HepG2 (cell line): Measurements from ENCODE around the gene MRPS7. TPM values are rescaled to one million over a fixed set of nuclear protein-coding genes. Genes with fewer than 3 reads are reported as not detected.

Experiments
- CHD2 ChIP-seq: IDR thresholded peaks from 2 replicates; pipeline ENCODE4 v1.6.1; 2011; ENCODE audit warnings: low read depth, low read length, improper control_type of control experiment
- EED ChIP-seq: sonication (generic); formaldehyde crosslinking; IDR thresholded peaks from 2 replicates; pipeline ENCODE4 v1.5.0; 2020; ENCODE audit warnings: mild to moderate bottlenecking, missing genetic modification reagents
- ERF ChIP-seq: IDR thresholded peaks from 2 replicates; pipeline ENCODE4 v1.6.1; 2018; ENCODE audit warnings: missing biosample characterization, missing genetic modification reagents
- HNRNPH1 ChIP-seq: fragments of 200-400 bp; formaldehyde crosslinking; optimal IDR thresholded peaks from 2 replicates; pipeline ENCODE3; 2017; ENCODE audit warnings: mild to moderate bottlenecking, low read depth, low read length
- IKZF4 ChIP-seq: sonication (generic); formaldehyde crosslinking; IDR thresholded peaks from 2 replicates; pipeline ENCODE4 v1.5.1; 2020; ENCODE audit warnings: borderline replicate concordance, mild to moderate bottlenecking, low read depth, missing genetic modification reagents; ENCODE audit errors: not compliant biosample characterization
- JARID2 ChIP-seq: sonication (generic); formaldehyde crosslinking; IDR thresholded peaks from 2 replicates; pipeline ENCODE4 v1.8.1; 2023; ENCODE audit warnings: missing genetic modification reagents, inconsistent platforms; ENCODE audit not compliant: insufficient replicate concordance
- RFX3 ChIP-seq: IDR thresholded peaks from 2 replicates; pipeline ENCODE4 v1.6.1; 2016; ENCODE audit warnings: missing biosample characterization, missing genetic modification reagents
- RORA ChIP-seq: sonication (generic); formaldehyde crosslinking; IDR thresholded peaks from 2 replicates; pipeline ENCODE4 v1.5.0; 2020; ENCODE audit warnings: mild to moderate bottlenecking, missing genetic modification reagents, moderate library complexity
- SALL1 ChIP-seq: sonication (generic); formaldehyde crosslinking; IDR thresholded peaks from 2 replicates; pipeline ENCODE4 v1.8.0; 2022; ENCODE audit warnings: mild to moderate bottlenecking, missing genetic modification reagents
- SPEN ChIP-seq: sonication (generic); formaldehyde crosslinking; IDR thresholded peaks from 2 replicates; pipeline ENCODE4 v1.5.1; 2020; ENCODE audit warnings: low read depth, mild to moderate bottlenecking, missing genetic modification reagents
- ZNF232 ChIP-seq: sonication (generic); formaldehyde crosslinking; IDR thresholded peaks from 2 replicates; pipeline ENCODE4 v1.4.0; 2020; ENCODE audit warnings: missing genetic modification reagents, borderline replicate concordance
- ZNF335 ChIP-seq: sonication (generic); formaldehyde crosslinking; IDR thresholded peaks from 2 replicates; pipeline ENCODE4 v1.4.0; 2020; ENCODE audit warnings: missing genetic modification reagents
- ZNF556 ChIP-seq: sonication (generic); formaldehyde crosslinking; IDR thresholded peaks from 2 replicates; pipeline ENCODE4 v1.4.0; 2020; ENCODE audit warnings: mild to moderate bottlenecking, missing genetic modification reagents, borderline replicate concordance
- ZNF660 ChIP-seq: sonication (generic); formaldehyde crosslinking; IDR thresholded peaks from 2 replicates; pipeline ENCODE4 v1.5.1; 2020; ENCODE audit warnings: mild to moderate bottlenecking, low read depth, missing genetic modification reagents, borderline replicate concordance
- ZNF775 ChIP-seq: sonication (generic); formaldehyde crosslinking; IDR thresholded peaks from 2 replicates; pipeline ENCODE4 v1.4.0; 2020; ENCODE audit warnings: missing genetic modification reagents, mild to moderate bottlenecking, moderate library complexity, borderline replicate concordance
- polyA plus RNA-seq, 8 experiments: library from polyadenylated mRNA; depleted of rRNA in 3 of 8; stranded (reverse) in 7 of 8; unstranded in 1 of 8; fragments of >200 nt; fragmentation: Illumina TruSeq in 4 of 8; extraction: Trizol in 4 of 8; gene quantifications; 2 replicates each; pipeline versions ENCODE4 v1.2.1 to v1.2.3, GENCODE V29; 2011 to 2016; ENCODE audit warnings: low read depth in 4 of 8, missing spikeins in 1 of 8, mixed read lengths in 1 of 8; ENCODE audit not compliant: insufficient read depth in 1 of 8
- total RNA-seq, 5 experiments: library from RNA; depleted of rRNA; stranded (reverse); fragments of >200 nt; fragmentation: Illumina TruSeq; extraction: Trizol; gene quantifications; 2 replicates each; pipeline ENCODE4 v1.2.3, GENCODE V29; 2016; ENCODE audit warnings: low read depth in 1 of 5
- TF ChIP-seq, protein P1 (sequence below): sonication (generic); formaldehyde crosslinking; IDR thresholded peaks from 2 replicates; pipeline ENCODE4 v1.4.0; 2020; ENCODE audit warnings: mild to moderate bottlenecking, missing genetic modification reagents
- TF ChIP-seq, protein P2 (sequence below): sonication (generic); formaldehyde crosslinking; IDR thresholded peaks from 2 replicates; pipeline ENCODE4 v1.8.0; 2022; ENCODE audit warnings: mild to moderate bottlenecking, missing genetic modification reagents; ENCODE audit not compliant: insufficient replicate concordance
- TF ChIP-seq, protein P3 (sequence below): sonication (generic); formaldehyde crosslinking; IDR thresholded peaks from 2 replicates; pipeline ENCODE4 v1.4.0; 2020; ENCODE audit warnings: mild to moderate bottlenecking, missing genetic modification reagents
- TF ChIP-seq, protein P4 (sequence below): fragments of 450-650 bp; IDR thresholded peaks from 2 replicates; pipeline ENCODE4 v1.6.1; 2017; ENCODE audit warnings: mild to moderate bottlenecking
- TF ChIP-seq, protein P5 (sequence below): IDR thresholded peaks from 2 replicates; pipeline ENCODE4 v1.6.1; 2016; ENCODE audit warnings: control low read depth
- TF ChIP-seq, protein P6 (sequence below): sonication (generic); formaldehyde crosslinking; IDR thresholded peaks from 2 replicates; pipeline ENCODE4 v1.5.0; 2020; ENCODE audit warnings: missing genetic modification reagents

Gene MRPS7
- total and polyA plus RNA-seq, 2 of the 13 experiments (the other 11 are each of a cell fraction or from before 2014, with no cell fraction given) = 97.0 to 162 TPM

DNA sequence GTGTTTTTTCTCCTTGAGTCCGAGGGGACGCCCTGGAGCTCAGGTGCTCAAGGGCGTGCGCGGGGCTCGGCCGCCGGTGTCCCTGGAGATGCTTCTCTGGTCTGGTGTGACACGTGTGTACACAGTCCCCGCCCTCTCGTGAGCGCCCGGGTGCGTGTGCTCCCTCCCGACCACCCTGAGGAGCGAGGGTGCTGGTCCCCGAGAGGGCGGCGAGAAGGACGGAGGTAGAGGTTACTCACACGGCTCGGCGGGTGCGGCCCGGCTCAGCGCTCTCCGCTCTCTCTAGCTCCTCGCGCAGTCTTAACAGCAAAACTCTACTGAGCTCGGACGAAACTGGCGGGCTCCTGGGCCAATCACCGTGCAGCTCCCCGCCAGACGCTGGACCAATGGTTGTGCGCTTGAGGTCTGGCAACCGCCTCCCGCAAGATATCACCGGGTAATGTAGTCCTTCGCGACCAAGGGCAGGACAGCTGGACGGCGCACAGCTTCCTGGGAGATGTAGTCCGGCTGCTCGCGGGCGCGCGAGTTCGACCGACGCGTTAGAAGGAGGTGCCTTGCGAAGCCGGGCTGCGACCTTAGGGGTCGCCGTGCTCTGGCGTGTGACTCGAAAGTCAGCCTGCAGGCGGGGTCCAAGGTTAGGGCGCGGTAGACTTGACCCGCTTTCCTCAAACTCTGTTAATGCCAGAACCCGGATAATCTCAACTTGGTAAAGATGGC, 27.6 kb downstream of the MRPS7 start, which contains the start of gene SLC25A19 (continued):
- TF ChIP-seq, protein P1, sequence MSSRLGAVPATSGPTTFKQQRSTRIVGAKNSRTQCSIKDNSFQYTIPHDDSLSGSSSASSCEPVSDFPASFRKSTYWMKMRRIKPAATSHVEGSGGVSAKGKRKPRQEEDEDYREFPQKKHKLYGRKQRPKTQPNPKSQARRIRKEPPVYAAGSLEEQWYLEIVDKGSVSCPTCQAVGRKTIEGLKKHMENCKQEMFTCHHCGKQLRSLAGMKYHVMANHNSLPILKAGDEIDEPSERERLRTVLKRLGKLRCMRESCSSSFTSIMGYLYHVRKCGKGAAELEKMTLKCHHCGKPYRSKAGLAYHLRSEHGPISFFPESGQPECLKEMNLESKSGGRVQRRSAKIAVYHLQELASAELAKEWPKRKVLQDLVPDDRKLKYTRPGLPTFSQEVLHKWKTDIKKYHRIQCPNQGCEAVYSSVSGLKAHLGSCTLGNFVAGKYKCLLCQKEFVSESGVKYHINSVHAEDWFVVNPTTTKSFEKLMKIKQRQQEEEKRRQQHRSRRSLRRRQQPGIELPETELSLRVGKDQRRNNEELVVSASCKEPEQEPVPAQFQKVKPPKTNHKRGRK (CRISPR knock-in tag) = no peak
- peak; percentile 60; the same call in 1 of the 2 replicates for TF ChIP-seq EED (CRISPR knock-in tag)
- TF ChIP-seq ERF (CRISPR knock-in tag) = peak; percentile 95
- peak; percentile 60; the same call in 1 of the 2 replicates for TF ChIP-seq ZNF232
- TF ChIP-seq, protein P2, sequence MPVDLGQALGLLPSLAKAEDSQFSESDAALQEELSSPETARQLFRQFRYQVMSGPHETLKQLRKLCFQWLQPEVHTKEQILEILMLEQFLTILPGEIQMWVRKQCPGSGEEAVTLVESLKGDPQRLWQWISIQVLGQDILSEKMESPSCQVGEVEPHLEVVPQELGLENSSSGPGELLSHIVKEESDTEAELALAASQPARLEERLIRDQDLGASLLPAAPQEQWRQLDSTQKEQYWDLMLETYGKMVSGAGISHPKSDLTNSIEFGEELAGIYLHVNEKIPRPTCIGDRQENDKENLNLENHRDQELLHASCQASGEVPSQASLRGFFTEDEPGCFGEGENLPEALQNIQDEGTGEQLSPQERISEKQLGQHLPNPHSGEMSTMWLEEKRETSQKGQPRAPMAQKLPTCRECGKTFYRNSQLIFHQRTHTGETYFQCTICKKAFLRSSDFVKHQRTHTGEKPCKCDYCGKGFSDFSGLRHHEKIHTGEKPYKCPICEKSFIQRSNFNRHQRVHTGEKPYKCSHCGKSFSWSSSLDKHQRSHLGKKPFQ (CRISPR knock-in tag) = no peak
- TF ChIP-seq ZNF660 (CRISPR knock-in tag) = no peak
- TF ChIP-seq ZNF335 (CRISPR knock-in tag) = peak; percentile 98
- no peak for TF ChIP-seq ZNF775
- TF ChIP-seq, protein P3, sequence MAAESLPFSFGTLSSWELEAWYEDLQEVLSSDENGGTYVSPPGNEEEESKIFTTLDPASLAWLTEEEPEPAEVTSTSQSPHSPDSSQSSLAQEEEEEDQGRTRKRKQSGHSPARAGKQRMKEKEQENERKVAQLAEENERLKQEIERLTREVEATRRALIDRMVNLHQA (CRISPR knock-in tag) = no peak
- TF ChIP-seq, protein P4, sequence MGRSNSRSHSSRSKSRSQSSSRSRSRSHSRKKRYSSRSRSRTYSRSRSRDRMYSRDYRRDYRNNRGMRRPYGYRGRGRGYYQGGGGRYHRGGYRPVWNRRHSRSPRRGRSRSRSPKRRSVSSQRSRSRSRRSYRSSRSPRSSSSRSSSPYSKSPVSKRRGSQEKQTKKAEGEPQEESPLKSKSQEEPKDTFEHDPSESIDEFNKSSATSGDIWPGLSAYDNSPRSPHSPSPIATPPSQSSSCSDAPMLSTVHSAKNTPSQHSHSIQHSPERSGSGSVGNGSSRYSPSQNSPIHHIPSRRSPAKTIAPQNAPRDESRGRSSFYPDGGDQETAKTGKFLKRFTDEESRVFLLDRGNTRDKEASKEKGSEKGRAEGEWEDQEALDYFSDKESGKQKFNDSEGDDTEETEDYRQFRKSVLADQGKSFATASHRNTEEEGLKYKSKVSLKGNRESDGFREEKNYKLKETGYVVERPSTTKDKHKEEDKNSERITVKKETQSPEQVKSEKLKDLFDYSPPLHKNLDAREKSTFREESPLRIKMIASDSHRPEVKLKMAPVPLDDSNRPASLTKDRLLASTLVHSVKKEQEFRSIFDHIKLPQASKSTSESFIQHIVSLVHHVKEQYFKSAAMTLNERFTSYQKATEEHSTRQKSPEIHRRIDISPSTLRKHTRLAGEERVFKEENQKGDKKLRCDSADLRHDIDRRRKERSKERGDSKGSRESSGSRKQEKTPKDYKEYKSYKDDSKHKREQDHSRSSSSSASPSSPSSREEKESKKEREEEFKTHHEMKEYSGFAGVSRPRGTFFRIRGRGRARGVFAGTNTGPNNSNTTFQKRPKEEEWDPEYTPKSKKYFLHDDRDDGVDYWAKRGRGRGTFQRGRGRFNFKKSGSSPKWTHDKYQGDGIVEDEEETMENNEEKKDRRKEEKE = no peak
- no peak for TF ChIP-seq RORA
- TF ChIP-seq CHD2 = peak; percentile 80
- TF ChIP-seq, protein P5, sequence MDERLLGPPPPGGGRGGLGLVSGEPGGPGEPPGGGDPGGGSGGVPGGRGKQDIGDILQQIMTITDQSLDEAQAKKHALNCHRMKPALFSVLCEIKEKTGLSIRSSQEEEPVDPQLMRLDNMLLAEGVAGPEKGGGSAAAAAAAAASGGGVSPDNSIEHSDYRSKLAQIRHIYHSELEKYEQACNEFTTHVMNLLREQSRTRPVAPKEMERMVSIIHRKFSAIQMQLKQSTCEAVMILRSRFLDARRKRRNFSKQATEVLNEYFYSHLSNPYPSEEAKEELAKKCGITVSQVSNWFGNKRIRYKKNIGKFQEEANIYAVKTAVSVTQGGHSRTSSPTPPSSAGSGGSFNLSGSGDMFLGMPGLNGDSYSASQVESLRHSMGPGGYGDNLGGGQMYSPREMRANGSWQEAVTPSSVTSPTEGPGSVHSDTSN (CRISPR knock-in tag) = peak; percentile 96
- TF ChIP-seq SALL1 (CRISPR knock-in tag) = peak; percentile 91; the same call in 1 of the 2 replicates
- no peak; the same call in 1 of the 2 replicates for TF ChIP-seq RFX3 (CRISPR knock-in tag)
- TF ChIP-seq JARID2 = no peak
- peak; percentile 82 for TF ChIP-seq ZNF556 (CRISPR knock-in tag)
- peak; percentile 82 for TF ChIP-seq SPEN (CRISPR knock-in tag)
- no peak for TF ChIP-seq HNRNPH1
- TF ChIP-seq IKZF4 (CRISPR knock-in tag) = peak; percentile 29
- TF ChIP-seq, protein P6, sequence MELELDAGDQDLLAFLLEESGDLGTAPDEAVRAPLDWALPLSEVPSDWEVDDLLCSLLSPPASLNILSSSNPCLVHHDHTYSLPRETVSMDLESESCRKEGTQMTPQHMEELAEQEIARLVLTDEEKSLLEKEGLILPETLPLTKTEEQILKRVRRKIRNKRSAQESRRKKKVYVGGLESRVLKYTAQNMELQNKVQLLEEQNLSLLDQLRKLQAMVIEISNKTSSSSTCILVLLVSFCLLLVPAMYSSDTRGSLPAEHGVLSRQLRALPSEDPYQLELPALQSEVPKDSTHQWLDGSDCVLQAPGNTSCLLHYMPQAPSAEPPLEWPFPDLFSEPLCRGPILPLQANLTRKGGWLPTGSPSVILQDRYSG (CRISPR knock-in tag) = no peak
